ENCODE measurements around the gene EDRF1.

GRCh38 chr10:125765835-125766234 lies 46.3 kb downstream of the EDRF1 start:
- TF ChIP-seq POLR2A (IDR thresholded peaks at IDR 0.05; ENCODE audit: extremely low read depth, insufficient read length) (no peak), CTCF (IDR thresholded peaks at IDR 0.05; ENCODE audit: low read depth, low read length) (no peak), MYC (IDR thresholded peaks at IDR 0.05; ENCODE audit: low read depth, low read length) (no peak), MAX (IDR thresholded peaks at IDR 0.05; ENCODE audit: low read depth, low read length) (no peak)
